Neuronal stem cell (in vitro differentiated cells): ENCODE results near the gene FLG.
"Not testable (repeated sequence)": the region's sequence is repeated elsewhere in the genome, so short reads cannot be mapped to it uniquely, and the experiment has no call there.

Experiments
- DNase-seq: peaks from one replicate; pipeline ENCODE4 v3.0.0-alpha.2; 2013; ENCODE audit warnings: low spot score
- H2AFZ ChIP-seq: one replicate; pipeline ENCODE4 v1.6.1; 2013; ENCODE audit warnings: mild to moderate bottlenecking, low read length, inconsistent platforms
- H2AK5ac ChIP-seq: 2 replicates; pipeline ENCODE4 v1.6.1; 2013; ENCODE audit warnings: low read depth, mild to moderate bottlenecking, inconsistent platforms, low read length, moderate library complexity, mixed read lengths
- H2BK120ac ChIP-seq: 2 replicates; pipeline ENCODE4 v1.6.1; 2013; ENCODE audit warnings: low read depth, mild to moderate bottlenecking, inconsistent platforms, low read length, moderate library complexity, mixed read lengths
- H2BK12ac ChIP-seq: one replicate; pipeline ENCODE4 v1.6.1; 2013; ENCODE audit warnings: low read length, inconsistent platforms
- H2BK15ac ChIP-seq: 2 replicates; pipeline ENCODE4 v1.6.1; 2013; ENCODE audit warnings: mild to moderate bottlenecking, low read length, inconsistent platforms, mixed read lengths
- H2BK5ac ChIP-seq: one replicate; pipeline ENCODE4 v1.6.1; 2013; ENCODE audit warnings: inconsistent platforms, mild to moderate bottlenecking, low read length, moderate library complexity
- H3K14ac ChIP-seq: one replicate; pipeline ENCODE4 v1.6.1; 2013; ENCODE audit warnings: low read length, inconsistent platforms
- H3K18ac ChIP-seq: 2 replicates; pipeline ENCODE4 v1.6.1; 2013; ENCODE audit warnings: low read length, inconsistent platforms
- H3K23ac ChIP-seq: 2 replicates; pipeline ENCODE4 v1.6.1; 2013; ENCODE audit warnings: low read depth, mild to moderate bottlenecking, mixed read lengths, low read length, inconsistent platforms; ENCODE audit not compliant: poor library complexity
- H3K27ac ChIP-seq: replicated peaks from 3 replicates; pipeline ENCODE4 v1.5.1; 2013; ENCODE audit warnings: low read length, inconsistent platforms
- H3K27me3 ChIP-seq, 3 experiments: 2 replicates each; pipeline ENCODE4 v1.6.1; 2013; ENCODE audit warnings: low read length in 3 of 3, mild to moderate bottlenecking in 2 of 3, inconsistent platforms in 1 of 3, low read depth in 1 of 3, mixed read lengths in 1 of 3, moderate library complexity in 1 of 3; ENCODE audit not compliant: control insufficient read depth in 3 of 3, insufficient read depth in 3 of 3
- H3K36me3 ChIP-seq, 2 donors: replicated peaks in 1 of 2; 2 replicates each; pipeline ENCODE4 v1.6.1; 2013; ENCODE audit warnings: low read length in 2 of 2; ENCODE audit not compliant: control insufficient read depth in 2 of 2, insufficient read depth in 2 of 2
- H3K4ac ChIP-seq: 2 replicates; pipeline ENCODE4 v1.6.1; 2013; ENCODE audit warnings: inconsistent platforms, mild to moderate bottlenecking, low read length, moderate library complexity
- H3K4me1 ChIP-seq, 2 donors: 1 replicate in 1 of 2; 2 replicates in 1 of 2; pipeline ENCODE4 v1.6.1; 2013; ENCODE audit warnings: low read length in 2 of 2, low read depth in 1 of 2; ENCODE audit not compliant: control insufficient read depth in 2 of 2, insufficient read depth in 1 of 2
- H3K4me2 ChIP-seq: one replicate; pipeline ENCODE4 v1.6.1; 2013; ENCODE audit warnings: mild to moderate bottlenecking, low read length, inconsistent platforms; ENCODE audit not compliant: insufficient read depth, poor library complexity, severe bottlenecking
- H3K4me3 ChIP-seq, 2 donors: 2 replicates each; pipeline ENCODE4 v1.5.1; 2013; ENCODE audit warnings: low read length in 2 of 2, mild to moderate bottlenecking in 2 of 2, inconsistent platforms in 1 of 2, moderate library complexity in 1 of 2
- H3K79me1 ChIP-seq: one replicate; pipeline ENCODE4 v1.6.1; 2013; ENCODE audit warnings: low read depth, mild to moderate bottlenecking, inconsistent platforms, low read length, moderate library complexity
- H3K9ac ChIP-seq: one replicate; pipeline ENCODE4 v1.6.1; 2013; ENCODE audit warnings: mild to moderate bottlenecking, low read depth, low read length, inconsistent platforms; ENCODE audit not compliant: poor library complexity
- H3K9me3 ChIP-seq, 2 donors: replicated peaks in 1 of 2; 2 replicates each; pipeline versions ENCODE3 to v1.6.1; 2013; ENCODE audit warnings: low read length in 2 of 2, mild to moderate bottlenecking in 2 of 2, inconsistent platforms in 1 of 2, low read depth in 1 of 2, mixed read lengths in 1 of 2, moderate library complexity in 1 of 2; ENCODE audit not compliant: control insufficient read depth in 2 of 2, insufficient read depth in 1 of 2
- H4K8ac ChIP-seq: one replicate; pipeline ENCODE4 v1.6.1; 2013; ENCODE audit warnings: low read depth, mild to moderate bottlenecking, inconsistent platforms, low read length, moderate library complexity
- H4K91ac ChIP-seq: one replicate; pipeline ENCODE4 v1.6.1; 2013; ENCODE audit warnings: low read length, low read depth, mild to moderate bottlenecking, inconsistent platforms; ENCODE audit not compliant: poor library complexity
- WGBS, 2 donors: extraction: QIAGEN DNeasy Blood & Tissue Kit; methylation state at CpG; one replicate each; pipeline ENCODE4 v1.1.7; 2013; ENCODE audit warnings: missing lambda C conversion rate in 2 of 2, mixed read lengths in 1 of 2; ENCODE audit not compliant: insufficient read length in 2 of 2, insufficient replicate concordance in 1 of 2; ENCODE audit errors: extremely low coverage in 2 of 2; 5-methylcytosine and 5-hydroxymethylcytosine counted together

The FLG gene

GRCh38 chr1:152328801-152329391 lies 3.9 kb upstream of the FLG start:
- WGBS, 2 donors, result no CpG with 5 or more reads among the region's 1 CpG
- no peak overlapping the region for H2BK5ac ChIP-seq
- no peak overlapping the region for H2BK12ac ChIP-seq
- no peak overlapping the region for H4K8ac ChIP-seq
- H3K79me1 ChIP-seq, result no peaks in the 10 kb centered on the region
- H2AFZ ChIP-seq, result no peak overlapping the region
- H3K4me3 ChIP-seq, result no peak overlapping the region
- no peaks in the 10 kb centered on the region for H3K36me3 ChIP-seq
- no peak overlapping the region for H3K18ac ChIP-seq
- no peaks in the 10 kb centered on the region for H3K27me3 ChIP-seq
- H2BK15ac ChIP-seq, result no peak overlapping the region
- no peak overlapping the region for H3K23ac ChIP-seq
- H3K4ac ChIP-seq, result no peak overlapping the region
- H3K14ac ChIP-seq, result no peak overlapping the region
- DNase-seq, result no peak
- no peak overlapping the region for H3K4me2 ChIP-seq
- H3K27ac ChIP-seq, result no peak overlapping the region
- H4K91ac ChIP-seq, result no peak overlapping the region
- H3K4me1 ChIP-seq, result no peaks in the 10 kb centered on the region
- H3K9me3 ChIP-seq, result peaks cover 0 to 25% of the 10 kb centered on the region in 2 donors
- H3K9ac ChIP-seq, result no peak overlapping the region
- no peak overlapping the region for H2BK120ac ChIP-seq
- H2AK5ac ChIP-seq, result no peak overlapping the region

- Histone ChIP-seq H2BK12ac (no peak overlapping the region), H3K79me1 (no peaks in the 10 kb centered on the region), H2BK120ac (no peak overlapping the region), H3K4me1 (no peaks in the 10 kb centered on the region), H3K27me3 (no peaks in the 10 kb centered on the region), H3K4ac (no peak overlapping the region), H2BK15ac (no peak overlapping the region), H4K8ac (no peak overlapping the region), H3K9me3 (peaks cover 0 to 20% of the 10 kb centered on the region in 2 donors), H3K36me3 (no peaks in the 10 kb centered on the region), H3K4me2 (no peak overlapping the region), H3K23ac (no peak overlapping the region), H3K14ac (no peak overlapping the region), H2AK5ac (no peak overlapping the region), H3K27ac (no peak overlapping the region), H3K9ac (no peak overlapping the region), H4K91ac (no peak overlapping the region), H2BK5ac (no peak overlapping the region), H2AFZ (no peak overlapping the region), H3K4me3 (no peak overlapping the region), H3K18ac (no peak overlapping the region)
- WGBS, 2 donors, result no CpG with 5 or more reads among the region's 1 CpG
- no peak for DNase-seq
These were observed 11.1 kb downstream of the FLG start for GRCh38 chr1:152313970-152314369.

- Histone ChIP-seq H3K27ac (no peak overlapping the region), H3K18ac (no peak overlapping the region), H2BK120ac (no peak overlapping the region), H2BK12ac (no peak overlapping the region), H2AFZ (no peak overlapping the region), H3K27me3 (no peaks in the 10 kb centered on the region), H3K4me1 (no peaks in the 10 kb centered on the region), H3K23ac (no peak overlapping the region), H3K14ac (no peak overlapping the region), H4K8ac (no peak overlapping the region), H4K91ac (no peak overlapping the region), H2BK5ac (no peak overlapping the region), H2AK5ac (no peak overlapping the region), H3K9ac (no peak overlapping the region), H2BK15ac (no peak overlapping the region), H3K9me3 (peaks cover 0 to 21% of the 10 kb centered on the region in 2 donors), H3K4ac (no peak overlapping the region), H3K4me2 (no peak overlapping the region), H3K79me1 (no peaks in the 10 kb centered on the region), H3K36me3 (no peaks in the 10 kb centered on the region), H3K4me3 (no peak overlapping the region)
- no peak for DNase-seq
- no CpG with 5 or more reads among the region's 21 CpGs for WGBS, 2 donors
These were observed 11.7 kb downstream of the FLG start for GRCh38 chr1:152313319-152313801.

- not testable (repeated sequence) for H2BK15ac ChIP-seq, H3K23ac ChIP-seq, H4K8ac ChIP-seq, H3K4me1 ChIP-seq, H3K79me1 ChIP-seq, H3K4me2 ChIP-seq, H3K4me3 ChIP-seq, H3K14ac ChIP-seq, H3K27me3 ChIP-seq, DNase-seq, H4K91ac ChIP-seq, H3K36me3 ChIP-seq, H3K9ac ChIP-seq, H2BK120ac ChIP-seq, H2BK12ac ChIP-seq, H3K27ac ChIP-seq, H3K18ac ChIP-seq, H3K4ac ChIP-seq, H2AK5ac ChIP-seq, H2BK5ac ChIP-seq, H2AFZ ChIP-seq
- no CpG with 5 or more reads among the region's 13 CpGs for WGBS, 2 donors
- H3K9me3 ChIP-seq, result peaks cover 0 to 25% of the 10 kb centered on the region in 2 donors
These were observed 12.9 kb downstream of the FLG start for GRCh38 chr1:152312169-152312568.
